Measurements from ENCODE around the gene COL5A3. TPM values are rescaled to one million over a fixed set of nuclear protein-coding genes. Genes with fewer than 3 reads are reported as not detected.

Gene COL5A3
- total and polyA plus RNA-seq, 2 of the 13 experiments (the other 11 are each of a cell fraction or from before 2014, with no cell fraction given), result 0.02 TPM; not detected in 1

DNA sequence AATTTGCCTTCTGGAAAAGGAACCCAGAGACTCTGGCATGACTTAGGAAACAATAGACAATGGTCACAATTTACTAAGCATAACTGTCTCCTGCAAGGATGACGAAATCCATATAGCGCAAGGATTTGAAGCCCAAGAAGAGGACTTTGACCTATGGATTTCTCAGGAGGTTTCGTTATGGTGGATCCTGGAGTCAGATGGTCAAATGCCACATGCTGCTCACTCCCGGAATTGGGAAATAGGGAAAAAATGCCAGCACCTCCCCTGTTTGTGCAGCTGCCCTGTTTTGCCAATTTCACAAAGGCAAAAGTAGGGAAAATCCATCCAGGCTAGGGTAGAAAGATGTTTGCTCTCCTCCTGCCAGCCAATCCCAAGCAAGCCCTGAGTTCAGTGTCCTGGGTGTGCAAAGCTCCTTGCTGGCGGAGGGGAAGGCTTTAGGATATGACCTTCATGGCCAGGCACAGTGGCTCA is 26.3 kb upstream of the COL5A3 start (continued):
- TF ChIP-seq EP300 (IDR thresholded peaks at IDR 0.05; ENCODE audit: low read depth in 2 of 2, low read length in 2 of 2) (peak in 1 of 2 experiments; percentile 55; a peak in 1 of 4 replicates), EP300 (CRISPR knock-in tag; IDR thresholded peaks at IDR 0.05; ENCODE audit: borderline replicate concordance) (no peak), ZNF780A (CRISPR knock-in tag; IDR thresholded peaks at IDR 0.05) (no peak), KMT2B (CRISPR knock-in tag; IDR thresholded peaks at IDR 0.05) (no peak), SNRNP70 (IDR thresholded peaks at IDR 0.05; ENCODE audit: low read depth, low read length) (no peak), CEBPG (CRISPR knock-in tag; IDR thresholded peaks at IDR 0.05) (peak; percentile 73), EHMT2 (IDR thresholded peaks at IDR 0.05; ENCODE audit: borderline replicate concordance, low read depth, low read length) (no peak), SOX13 (IDR thresholded peaks at IDR 0.05) (no peak), SOX13 (CRISPR knock-in tag; conservative IDR thresholded peaks at IDR 0.05 in 1 of 2, IDR thresholded peaks at IDR 0.05 in 1 of 2) (peak in 1 of 2 experiments; percentile 83; a peak in 2 of 4 replicates), SOX5 (CRISPR knock-in tag; IDR thresholded peaks at IDR 0.05; ENCODE audit: borderline replicate concordance) (peak; percentile 59; the same call in 1 of the 2 replicates), REPIN1 (CRISPR knock-in tag; IDR thresholded peaks at IDR 0.05; ENCODE audit: borderline replicate concordance, low read depth) (no peak), ZNF644 (CRISPR knock-in tag; IDR thresholded peaks at IDR 0.05; ENCODE audit: low read depth) (peak; percentile 37; the same call in 1 of the 2 replicates), KDM5B (CRISPR knock-in tag; IDR thresholded peaks at IDR 0.05; ENCODE audit: borderline replicate concordance) (no peak), BRCA1 (CRISPR knock-in tag; IDR thresholded peaks at IDR 0.05) (no peak), KDM1A (CRISPR knock-in tag; IDR thresholded peaks at IDR 0.05) (no peak), U2AF2 (IDR thresholded peaks at IDR 0.05; ENCODE audit: low read depth, low read length) (no peak), SOX6 (IDR thresholded peaks at IDR 0.05) (no peak), SOX6 (CRISPR knock-in tag; IDR thresholded peaks at IDR 0.05) (peak; percentile 62), ATF7 (IDR thresholded peaks at IDR 0.05) (peak; percentile 44; the same call in 1 of the 2 replicates), ATF7 (CRISPR knock-in tag; IDR thresholded peaks at IDR 0.05) (no peak), ZNF558 (CRISPR knock-in tag; IDR thresholded peaks at IDR 0.05; ENCODE audit: borderline replicate concordance) (no peak), HMG20A (CRISPR knock-in tag; IDR thresholded peaks at IDR 0.05; ENCODE audit: borderline replicate concordance) (0 out of 2 replicates have a peak, but pooled peaks have one; percentile 59), HDAC2 (CRISPR knock-in tag; IDR thresholded peaks at IDR 0.05) (0 out of 2 replicates have a peak, but pooled peaks have one; percentile 24), CEBPB (IDR thresholded peaks at IDR 0.05; ENCODE audit: borderline replicate concordance, low read depth, low read length) (peak; percentile 87)
- TF ChIP-seq, protein P1, sequence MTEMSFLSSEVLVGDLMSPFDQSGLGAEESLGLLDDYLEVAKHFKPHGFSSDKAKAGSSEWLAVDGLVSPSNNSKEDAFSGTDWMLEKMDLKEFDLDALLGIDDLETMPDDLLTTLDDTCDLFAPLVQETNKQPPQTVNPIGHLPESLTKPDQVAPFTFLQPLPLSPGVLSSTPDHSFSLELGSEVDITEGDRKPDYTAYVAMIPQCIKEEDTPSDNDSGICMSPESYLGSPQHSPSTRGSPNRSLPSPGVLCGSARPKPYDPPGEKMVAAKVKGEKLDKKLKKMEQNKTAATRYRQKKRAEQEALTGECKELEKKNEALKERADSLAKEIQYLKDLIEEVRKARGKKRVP (CRISPR knock-in tag; IDR thresholded peaks at IDR 0.05), result peak in 1 of 2 experiments; percentile 55; a peak in 1 of 4 replicates
- TF ChIP-seq, protein P2, sequence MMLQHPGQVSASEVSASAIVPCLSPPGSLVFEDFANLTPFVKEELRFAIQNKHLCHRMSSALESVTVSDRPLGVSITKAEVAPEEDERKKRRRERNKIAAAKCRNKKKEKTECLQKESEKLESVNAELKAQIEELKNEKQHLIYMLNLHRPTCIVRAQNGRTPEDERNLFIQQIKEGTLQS (CRISPR knock-in tag; IDR thresholded peaks at IDR 0.05), result peak; percentile 51; the same call in 1 of the 2 replicates
- TF ChIP-seq, protein P3, sequence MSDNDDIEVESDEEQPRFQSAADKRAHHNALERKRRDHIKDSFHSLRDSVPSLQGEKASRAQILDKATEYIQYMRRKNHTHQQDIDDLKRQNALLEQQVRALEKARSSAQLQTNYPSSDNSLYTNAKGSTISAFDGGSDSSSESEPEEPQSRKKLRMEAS (IDR thresholded peaks at IDR 0.05), result 0 out of 2 replicates have a peak, but pooled peaks have one; percentile 16
